Right cardiac atrium (tissue), 5 donors: ENCODE results near the gene SLC28A1. TPM values are rescaled to one million over a fixed set of nuclear protein-coding genes. Genes with fewer than 3 reads are reported as not detected.
A peak's percentile ranks its signal among the peaks of the same experiment; 100 is the strongest.
"Not testable (repeated sequence)": the region's sequence is repeated elsewhere in the genome, so short reads cannot be mapped to it uniquely, and the experiment has no call there.

Experiments
- ATAC-seq, 2 donors: fragments of 200-7000 bp; cut with Tn5 transposase; one replicate each; pipeline versions ENCODE4 v1.8.0 to v1.9.1; 2020; ENCODE audit warnings: moderate library complexity in 2 of 2, mild to moderate bottlenecking in 1 of 2
- DNase-seq, 3 donors: peaks; one replicate each; pipeline ENCODE4 v3.0.0-alpha.2; 2020
- H3K27ac ChIP-seq: one replicate; pipeline ENCODE4 v1.5.1; 2013; ENCODE audit warnings: mild to moderate bottlenecking, low read length, control low read depth, moderate library complexity
- H3K27me3 ChIP-seq: one replicate; pipeline ENCODE4 v1.6.1; 2013; ENCODE audit not compliant: control insufficient read depth, insufficient read depth
- H3K4me1 ChIP-seq: one replicate; pipeline ENCODE4 v1.6.1; 2013; ENCODE audit warnings: low read length; ENCODE audit not compliant: control insufficient read depth, insufficient read depth
- H3K4me3 ChIP-seq: one replicate; pipeline ENCODE4 v1.5.1; 2013; ENCODE audit warnings: low read length, control low read depth
- H3K9me3 ChIP-seq: one replicate; pipeline ENCODE4 v1.6.1; 2013; ENCODE audit warnings: low read length; ENCODE audit not compliant: control insufficient read depth
- WGBS: extraction: QIAGEN DNeasy Blood & Tissue Kit; methylation state at CpG from one replicate; pipeline ENCODE4 v1.1.7; 2013; 5-methylcytosine and 5-hydroxymethylcytosine counted together
- intact Hi-C, 4 donors: fragments of 100-400 bp; cut with DNase I; formaldehyde crosslinking; loops; one replicate each; pipeline versions ENCODE4 v1.11.0 to v1.14.0; 2022 to 2023
- polyA plus RNA-seq: library from polyadenylated mRNA; stranded (reverse); fragments of 200-250 nt; gene quantifications from one replicate; pipeline ENCODE4 v1.2.3, GENCODE V29; 2013
- total RNA-seq, 4 donors: library from RNA; stranded (reverse); fragmentation: NEBNext Ultra II Directional; extraction: Animal tissue kit (Norgen Biotek cat#: 25700); gene quantifications; one replicate each; pipeline ENCODE4 v1.2.1, GENCODE V29; 2021
- donor health status: healthy with polysubstance abuse.
- donor health status: DM: no; HTN: yes; CAD: no.
- donor health status: DM: no; HTN: no; CAD: no.
- donor health status: DM: no; HTN: yes; CAD: no; lungs with severe emphysema.
- donor health status: DM: yes; HTN: yes; CAD: no.

Gene SLC28A1
- total and polyA plus RNA-seq, 5 donors: 0.29 to 0.54 (median 0.37) TPM; not detected in 1

GRCh38 chr15:84924077-84924731, 39.7 kb downstream of the SLC28A1 start:
- Histone ChIP-seq H3K27ac (no peak overlapping the region), H3K27me3 (no peaks in the 10 kb centered on the region), H3K9me3 (no peaks in the 10 kb centered on the region), H3K4me1 (peaks cover 4% of the 10 kb centered on the region), H3K4me3 (no peak overlapping the region)
- peak in 1 of 3 donors; percentile 46 for DNase-seq
- 67% methylated on average over 4 of the region's 4 CpGs for WGBS
- ATAC-seq: no peak
- intact Hi-C loops: loop anchor here in 3 of 4 donors (10.0 kb wide), 2 partner anchors 59 to 269 kb away; partner anchors contain the start of genes NMB (in 1 of the 3) and WDR73 (in 1 of the 3)

GRCh38 chr15:84924821-84925569, 40.5 kb downstream of the SLC28A1 start:
- not testable (repeated sequence) for H3K27ac ChIP-seq, H3K4me3 ChIP-seq

DNA sequence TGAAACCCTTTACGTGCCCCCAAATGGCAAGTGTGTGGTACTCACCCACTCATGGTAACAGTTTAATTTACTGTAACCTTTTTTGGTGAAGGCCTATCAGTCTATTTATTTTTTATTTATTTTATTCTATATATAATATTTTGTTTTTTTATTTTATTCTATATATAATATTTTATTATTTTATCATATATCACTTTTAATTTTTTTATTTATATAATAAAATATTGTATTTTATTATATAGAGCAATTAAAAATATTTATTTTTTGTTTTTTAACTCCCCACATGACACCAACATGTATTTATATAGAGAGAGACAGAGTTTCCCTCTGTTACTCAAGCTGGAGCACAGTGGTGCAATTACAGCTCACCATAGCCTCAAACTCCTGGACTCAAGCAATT, 41.4 kb downstream of the SLC28A1 start:
- no peaks in the 10 kb centered on the region for H3K27me3 ChIP-seq
- H3K27ac ChIP-seq: no peak overlapping the region
- no peak overlapping the region for H3K4me3 ChIP-seq
- no peak for ATAC-seq
- no peaks in the 10 kb centered on the region for H3K9me3 ChIP-seq
- DNase-seq: no peak
- peaks cover 4% of the 10 kb centered on the region for H3K4me1 ChIP-seq
- 97% methylated on average over 1 of the region's 1 CpG for WGBS
- intact Hi-C loops: loop anchor here in 3 of 4 donors (5.0 to 10.0 kb wide), 3 partner anchors 61 to 329 kb away; partner anchors contain the start of genes NMB (in 1 of the 3) and WDR73 (in 1 of the 3)

More at GRCh38 chr15:84924821-84925569, 40.5 kb downstream of the SLC28A1 start:
- intact Hi-C loops: loop anchor here in 3 of 4 donors (5.0 to 10.0 kb wide), 3 partner anchors 60 to 328 kb away; partner anchors contain the start of genes NMB (in 1 of the 3) and WDR73 (in 1 of the 3)
- not testable (repeated sequence) for ATAC-seq, H3K4me1 ChIP-seq, H3K27me3 ChIP-seq, H3K9me3 ChIP-seq
- DNase-seq: peak; percentile 74 to 86 (median 83)
- 77% methylated on average over 17 of the region's 17 CpGs for WGBS

GRCh38 chr15:84926491-84927230, 42.2 kb downstream of the SLC28A1 start:
- Histone ChIP-seq H3K27ac (peak overlapping the region; percentile 19), H3K4me3 (no peak overlapping the region), H3K9me3 (no peaks in the 10 kb centered on the region), H3K4me1 (peaks cover 4% of the 10 kb centered on the region), H3K27me3 (no peaks in the 10 kb centered on the region)
- ATAC-seq: no peak
- 84% methylated on average over 3 of the region's 3 CpGs for WGBS
- no peak for DNase-seq
- intact Hi-C loops: loop anchor here in 3 of 4 donors (5.0 to 10.0 kb wide), 3 partner anchors 62 to 329 kb away; partner anchors contain the start of genes NMB (in 1 of the 3) and WDR73 (in 1 of the 3)

DNA sequence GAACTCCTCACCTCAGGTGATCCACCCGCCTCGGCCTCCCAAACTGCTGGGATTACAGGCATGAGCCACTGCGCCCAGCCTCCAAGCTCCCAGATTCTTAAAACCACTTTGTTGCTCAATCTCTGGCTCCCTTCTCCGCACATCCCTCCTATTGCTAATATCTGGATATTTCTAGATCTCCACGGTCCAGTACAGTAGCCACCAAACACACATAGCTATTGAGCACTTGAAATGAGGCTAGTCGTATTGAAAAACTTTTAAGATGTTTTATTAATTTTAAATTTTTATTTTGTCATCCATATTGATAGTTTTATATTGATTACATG, 44.3 kb downstream of the SLC28A1 start:
- Histone ChIP-seq H3K27me3 (no peaks in the 10 kb centered on the region), H3K27ac (no peak overlapping the region), H3K9me3 (no peaks in the 10 kb centered on the region), H3K4me1 (peaks cover 4% of the 10 kb centered on the region), H3K4me3 (no peak overlapping the region)
- 76% methylated on average over 6 of the region's 6 CpGs for WGBS
- intact Hi-C loops: loop anchor here in 3 of 4 donors (5.0 to 10.0 kb wide), 3 partner anchors 64 to 332 kb away; partner anchors contain the start of genes NMB (in 1 of the 3) and WDR73 (in 1 of the 3)
- DNase-seq: no peak
- ATAC-seq: no peak

DNA sequence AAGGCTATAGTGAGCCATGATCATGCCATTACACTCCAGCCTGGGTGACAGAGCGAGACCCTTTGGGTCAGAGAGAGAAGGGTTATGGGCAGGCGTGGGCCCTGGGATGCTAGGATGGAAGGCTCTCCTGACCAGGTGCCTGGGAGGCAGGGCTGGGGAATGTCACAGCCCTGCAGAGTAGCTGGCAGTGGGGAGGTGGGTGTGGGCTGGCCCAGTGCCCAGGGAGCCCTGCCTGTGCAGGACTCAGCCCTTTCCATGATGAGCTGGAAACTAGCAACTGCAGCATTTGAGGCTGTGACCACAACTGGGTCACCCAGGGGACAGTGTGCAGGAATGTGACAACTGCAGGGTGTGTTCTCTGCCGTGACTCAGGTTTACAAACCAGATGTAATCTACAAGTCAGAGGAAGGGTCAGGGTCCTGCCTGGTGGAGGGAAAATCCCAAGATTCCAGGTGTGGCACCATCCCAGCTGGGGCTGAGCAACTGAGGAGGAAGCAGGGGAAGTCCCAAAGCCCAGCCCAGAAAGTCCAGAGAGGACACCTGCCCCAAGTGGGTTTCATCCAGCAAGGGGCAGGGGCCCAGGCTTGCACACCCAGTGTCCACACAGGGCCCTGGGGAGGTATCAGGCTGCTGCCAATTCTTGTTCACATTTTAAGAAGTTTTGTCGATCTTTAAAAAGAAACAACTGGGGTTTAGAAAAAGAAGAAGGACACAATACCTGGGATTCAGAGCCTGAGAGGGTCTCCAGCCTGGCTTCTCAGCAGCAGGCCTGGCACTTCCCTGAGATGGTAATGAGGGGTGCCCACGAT, 45.5 kb downstream of the SLC28A1 start:
- H3K27me3 ChIP-seq: no peaks in the 10 kb centered on the region
- DNase-seq (no peak), ATAC-seq (no peak)
- intact Hi-C loops: loop anchor here (5.0 to 10.0 kb wide), 4 partner anchors 65 to 333 kb away; partner anchors contain the start of genes NMB (in 1 of the 4) and WDR73 (in 1 of the 4)
- 74% methylated on average over 5 of the region's 5 CpGs for WGBS
- no peak overlapping the region for H3K4me3 ChIP-seq
- no peak overlapping the region for H3K27ac ChIP-seq
- no peaks in the 10 kb centered on the region for H3K9me3 ChIP-seq
- H3K4me1 ChIP-seq: peaks cover 4% of the 10 kb centered on the region

- intact Hi-C loops: loop anchor here in 2 of 4 donors (5.0 kb wide), 2 partner anchors 73 to 338 kb away; no protein-coding TSS in a partner anchor
- peak in 1 of 2 donors; percentile 24 for ATAC-seq
Measured at GRCh38 chr15:84934942-84935729, 50.7 kb downstream of the SLC28A1 start.

DNA sequence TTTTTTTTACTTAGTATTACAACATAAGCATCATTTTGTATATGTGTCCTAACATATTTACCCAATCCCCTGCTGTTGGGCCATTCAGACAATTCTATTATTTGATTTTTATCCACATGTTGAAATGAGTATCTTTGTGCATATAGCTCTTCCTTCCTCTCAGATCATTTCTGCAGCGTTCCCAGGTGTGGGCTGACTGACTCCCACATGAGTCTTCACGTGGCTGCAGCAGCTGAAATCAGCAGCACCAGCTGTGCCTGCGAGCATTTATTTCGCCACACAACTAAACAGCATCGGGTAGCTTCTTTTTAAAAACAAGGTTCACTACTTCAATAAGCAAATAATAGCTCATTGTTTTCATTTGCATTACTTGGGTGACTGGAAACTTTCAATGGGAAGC, 52.7 kb downstream of the SLC28A1 start:
- 63% methylated on average over 5 of the region's 5 CpGs for WGBS
- intact Hi-C loops: no loop called here
- H3K4me1 ChIP-seq: no peaks in the 10 kb centered on the region
- no peak overlapping the region for H3K4me3 ChIP-seq
- H3K27ac ChIP-seq: no peak overlapping the region
- DNase-seq (no peak), ATAC-seq (no peak)
- no peaks in the 10 kb centered on the region for H3K9me3 ChIP-seq
- H3K27me3 ChIP-seq: no peaks in the 10 kb centered on the region

More at GRCh38 chr15:84934942-84935729, 50.7 kb downstream of the SLC28A1 start:
- WGBS: 86% methylated on average over 21 of the region's 21 CpGs
- Histone ChIP-seq H3K9me3 (no peaks in the 10 kb centered on the region), H3K27ac (no peak overlapping the region), H3K4me3 (no peak overlapping the region), H3K4me1 (no peaks in the 10 kb centered on the region), H3K27me3 (no peaks in the 10 kb centered on the region)
- DNase-seq: no peak

GRCh38 chr15:84938726-84939125, 54.3 kb downstream of the SLC28A1 start:
- intact Hi-C loops: no loop called here
- Histone ChIP-seq H3K27me3 (no peaks in the 10 kb centered on the region), H3K9me3 (no peaks in the 10 kb centered on the region), H3K4me3 (no peak overlapping the region), H3K27ac (no peak overlapping the region), H3K4me1 (no peaks in the 10 kb centered on the region)
- ATAC-seq (no peak), DNase-seq (no peak)
- 95% methylated on average over 1 of the region's 1 CpG for WGBS
